Aorta (tissue), 5 donors: ENCODE measurements around the gene FBXL12. TPM values are rescaled to one million over a fixed set of nuclear protein-coding genes. Genes with fewer than 3 reads are reported as not detected.
"Not testable (repeated sequence)": the region's sequence is repeated elsewhere in the genome, so short reads cannot be mapped to it uniquely, and the experiment has no call there.

Source experiments
- ATAC-seq: fragments of 200-7000 bp; cut with Tn5 transposase; one replicate; pipeline ENCODE4 v1.9.1; 2022; ENCODE audit warnings: moderate library complexity; ENCODE audit not compliant: low FRiP score
- DNase-seq, 2 donors: peaks; one replicate each; pipeline ENCODE4 v3.0.0-alpha.2; 2020
- H3K27ac ChIP-seq, 2 donors: one replicate each; pipeline ENCODE4 v1.5.1; 2013; ENCODE audit warnings: low read length in 2 of 2, mild to moderate bottlenecking in 2 of 2, moderate library complexity in 2 of 2, control low read depth in 1 of 2, inconsistent platforms in 1 of 2, low read depth in 1 of 2
- H3K27me3 ChIP-seq, 2 donors: one replicate each; pipeline ENCODE4 v1.6.1; 2013; ENCODE audit warnings: control low read depth in 1 of 2, low read length in 1 of 2, mild to moderate bottlenecking in 1 of 2, moderate library complexity in 1 of 2; ENCODE audit not compliant: insufficient read depth in 2 of 2, control insufficient read depth in 1 of 2
- H3K36me3 ChIP-seq, 2 donors: one replicate each; pipeline ENCODE4 v1.6.1; 2013; ENCODE audit warnings: control low read depth in 1 of 2, low read length in 1 of 2, mild to moderate bottlenecking in 1 of 2; ENCODE audit not compliant: insufficient read depth in 2 of 2, control insufficient read depth in 1 of 2
- H3K4me1 ChIP-seq, 2 donors: one replicate each; pipeline ENCODE4 v1.6.1; 2013; ENCODE audit warnings: low read length in 2 of 2, control low read depth in 1 of 2, mild to moderate bottlenecking in 1 of 2, moderate library complexity in 1 of 2; ENCODE audit not compliant: insufficient read depth in 2 of 2, control insufficient read depth in 1 of 2
- H3K4me3 ChIP-seq, 2 donors: one replicate each; pipeline ENCODE4 v1.5.1; 2013; ENCODE audit warnings: low read length in 2 of 2, control low read depth in 1 of 2, mild to moderate bottlenecking in 1 of 2
- H3K9me3 ChIP-seq: one replicate; pipeline ENCODE4 v1.6.1; 2013; ENCODE audit warnings: mild to moderate bottlenecking, low read length; ENCODE audit not compliant: control insufficient read depth
- WGBS, 2 donors: extraction: QIAGEN DNeasy Blood & Tissue Kit; methylation state at CpG; one replicate each; pipeline ENCODE4 v1.1.7; 2013; 5-methylcytosine and 5-hydroxymethylcytosine counted together
- intact Hi-C, 2 donors: fragments of 100-400 bp; cut with DNase I; formaldehyde crosslinking; loops; one replicate each; pipeline versions ENCODE4 v1.14.2 to v1.15.0; 2022
- polyA plus RNA-seq, 2 donors: library from polyadenylated mRNA; stranded (reverse); fragments of 200-250 nt; gene quantifications; one replicate each; pipeline ENCODE4 v1.2.3, GENCODE V29; 2013
- total RNA-seq, 2 donors: library from RNA; stranded (reverse); fragmentation: NEBNext Ultra II Directional; extraction: Animal tissue kit (Norgen Biotek cat#: 25700); gene quantifications; one replicate each; pipeline ENCODE4 v1.2.1, GENCODE V29; 2021
- donor health status: healthy with polysubstance abuse.
- donor health status: Bipolar disorder and iron deficiency.
- donor health status: DM: no; HTN: no; CAD: no.
- donor health status: DM: no; HTN: no; CAD: no.
- donor health status: DM: yes; HTN: yes; CAD: no.

The FBXL12 gene
- total and polyA plus RNA-seq, 4 donors = 11.3 to 43.5 (median 29.5) TPM

GRCh38 chr19:9843626-9844273 lies 24.9 kb upstream of the FBXL12 start:
- intact Hi-C loops = not testable (repeated sequence)

GRCh38 chr19:9842834-9843625 lies 24.2 kb upstream of the FBXL12 start:
- Histone ChIP-seq H3K4me3 (no peak overlapping the region), H3K4me1 (no peaks in the 10 kb centered on the region), H3K9me3 (no peaks in the 10 kb centered on the region), H3K36me3 (no peaks in the 10 kb centered on the region), H3K27me3 (no peaks in the 10 kb centered on the region), H3K27ac (no peak overlapping the region)
- intact Hi-C loops = no loop called here
- DNase-seq (no peak), ATAC-seq (no peak)
- WGBS, 2 donors = 96 to 97% methylated on average over 9 of the region's 9 CpGs

More at GRCh38 chr19:9843626-9844273, 24.9 kb upstream of the FBXL12 start:
- H3K4me1 ChIP-seq, DNase-seq, H3K36me3 ChIP-seq, ATAC-seq, H3K27me3 ChIP-seq, H3K4me3 ChIP-seq, H3K27ac ChIP-seq, H3K9me3 ChIP-seq: not testable (repeated sequence)
- 95 to 96% methylated on average over 12 of the region's 12 CpGs for WGBS, 2 donors

GRCh38 chr19:9839415-9839814 lies 20.5 kb upstream of the FBXL12 start:
- no peaks in the 10 kb centered on the region for H3K27me3 ChIP-seq
- intact Hi-C loops = no loop called here
- no peaks in the 10 kb centered on the region for H3K4me1 ChIP-seq
- no peak overlapping the region for H3K27ac ChIP-seq
- no peak overlapping the region for H3K4me3 ChIP-seq
- H3K36me3 ChIP-seq = no peaks in the 10 kb centered on the region
- H3K9me3 ChIP-seq = no peaks in the 10 kb centered on the region
- DNase-seq = no peak
- ATAC-seq = no peak
- WGBS, 2 donors = 88 to 93% methylated on average over 1 of the region's 1 CpG

- DNase-seq = no peak
- no peak for ATAC-seq
- Histone ChIP-seq H3K4me1 (no peaks in the 10 kb centered on the region), H3K27ac (no peak overlapping the region), H3K36me3 (no peaks in the 10 kb centered on the region), H3K4me3 (no peak overlapping the region), H3K9me3 (no peaks in the 10 kb centered on the region), H3K27me3 (no peaks in the 10 kb centered on the region)
- intact Hi-C loops = no loop called here
- WGBS, 2 donors = 91 to 92% methylated on average over 15 of the region's 15 CpGs
Observed at GRCh38 chr19:9838324-9838723, 19.4 kb upstream of the FBXL12 start.

GRCh38 chr19:9836021-9836420 lies 17.1 kb upstream of the FBXL12 start:
- WGBS, 2 donors = 3% methylated on average over 5 of the region's 5 CpGs
- H3K4me3 ChIP-seq = peak overlapping the region; percentile 65 to 95
- no peaks in the 10 kb centered on the region for H3K27me3 ChIP-seq
- no peaks in the 10 kb centered on the region for H3K36me3 ChIP-seq
- no peaks in the 10 kb centered on the region for H3K4me1 ChIP-seq
- no peak overlapping the region for H3K27ac ChIP-seq
- H3K9me3 ChIP-seq = no peaks in the 10 kb centered on the region
- intact Hi-C loops = no loop called here
- ATAC-seq (no peak), DNase-seq (no peak)

- no peaks in the 10 kb centered on the region for H3K36me3 ChIP-seq
- ATAC-seq (no peak), DNase-seq (no peak)
- H3K9me3 ChIP-seq = no peaks in the 10 kb centered on the region
- intact Hi-C loops = no loop called here
- H3K27me3 ChIP-seq = no peaks in the 10 kb centered on the region
- WGBS, 2 donors = 1% methylated on average over 20 to 28 of the region's 28 CpGs
- H3K4me3 ChIP-seq = peak overlapping the region; percentile 65 to 95
- H3K27ac ChIP-seq = no peak overlapping the region
- H3K4me1 ChIP-seq = no peaks in the 10 kb centered on the region
Observed at GRCh38 chr19:9835507-9835949, 16.6 kb upstream of the FBXL12 start.

- H3K4me1 ChIP-seq = no peaks in the 10 kb centered on the region
- DNase-seq (peak; percentile 99), ATAC-seq (peak; percentile 100)
- H3K27me3 ChIP-seq = no peaks in the 10 kb centered on the region
- H3K9me3 ChIP-seq = no peaks in the 10 kb centered on the region
- WGBS, 2 donors = 0% methylated on average over 61 to 73 of the region's 73 CpGs
- intact Hi-C loops = no loop called here
- no peaks in the 10 kb centered on the region for H3K36me3 ChIP-seq
- H3K27ac ChIP-seq = no peak within 1 kb of the TSS
- H3K4me3 ChIP-seq = peak within 1 kb of the TSS; percentile 77 to 95
Observed at GRCh38 chr19:9834726-9835506, 16.0 kb upstream of the FBXL12 start, which contains the start of gene PIN1. Gene PIN1, plus strand, starts transcription at chr19:9835318. Its CDS starts 27 bp downstream, at chr19:9835345.

GRCh38 chr19:9834307-9834725 lies 15.4 kb upstream of the FBXL12 start:
- Histone ChIP-seq H3K27me3 (no peaks in the 10 kb centered on the region), H3K9me3 (no peaks in the 10 kb centered on the region), H3K36me3 (no peaks in the 10 kb centered on the region), H3K4me3 (no peak overlapping the region), H3K27ac (no peak overlapping the region), H3K4me1 (no peaks in the 10 kb centered on the region)
- DNase-seq (no peak), ATAC-seq (no peak)
- intact Hi-C loops = no loop called here
- WGBS, 2 donors = 60 to 63% methylated on average over 6 of the region's 6 CpGs
